Adipose tissue (tissue), 3 donors: ENCODE data around the gene ATP6V1G3. TPM values are rescaled to one million over a fixed set of nuclear protein-coding genes. Genes with fewer than 3 reads are reported as not detected.
"Not testable (repeated sequence)": the region's sequence is repeated elsewhere in the genome, so short reads cannot be mapped to it uniquely, and the experiment has no call there.

Source experiments
- H3K27ac ChIP-seq: one replicate; pipeline ENCODE4 v1.5.1; 2013; ENCODE audit warnings: low read depth, low read length
- WGBS, 3 donors: extraction: QIAGEN DNeasy Blood & Tissue Kit; methylation state at CpG; one replicate each; pipeline ENCODE4 v1.1.7; 2013; 5-methylcytosine and 5-hydroxymethylcytosine counted together
- polyA plus RNA-seq, 3 donors: library from polyadenylated mRNA; stranded (reverse); fragments of 200-250 nt; gene quantifications; one replicate each; pipeline ENCODE4 v1.2.3, GENCODE V29; 2013
- donor health status: healthy with polysubstance abuse.
- donor health status: Bipolar disorder and iron deficiency.
- donor health status: healthy.

ATP6V1G3 gene
- polyA plus RNA-seq, 3 donors, result not detected

DNA sequence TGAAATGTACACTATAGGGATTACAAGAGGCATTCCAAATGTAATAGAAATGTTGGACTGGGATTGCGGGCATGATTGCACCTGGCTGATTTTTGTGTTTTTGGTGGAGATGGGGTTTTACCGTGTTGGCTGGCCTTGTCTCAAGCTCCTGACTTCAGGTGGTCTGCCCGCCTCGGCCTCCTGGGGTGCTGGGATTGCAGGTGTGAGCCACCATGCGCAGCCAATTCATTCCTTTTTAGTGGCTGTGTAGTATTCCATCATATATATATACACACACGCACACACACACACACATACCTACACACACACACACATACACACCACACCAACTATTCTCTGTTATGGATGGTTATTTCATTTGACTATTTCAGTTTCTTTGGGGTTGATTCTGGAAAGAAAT, 4.7 kb upstream of the ATP6V1G3 start:
- WGBS, 3 donors, result 94 to 99% (median 98%) methylated on average over 6 of the region's 6 CpGs
- H3K27ac ChIP-seq, result no peak overlapping the region

DNA sequence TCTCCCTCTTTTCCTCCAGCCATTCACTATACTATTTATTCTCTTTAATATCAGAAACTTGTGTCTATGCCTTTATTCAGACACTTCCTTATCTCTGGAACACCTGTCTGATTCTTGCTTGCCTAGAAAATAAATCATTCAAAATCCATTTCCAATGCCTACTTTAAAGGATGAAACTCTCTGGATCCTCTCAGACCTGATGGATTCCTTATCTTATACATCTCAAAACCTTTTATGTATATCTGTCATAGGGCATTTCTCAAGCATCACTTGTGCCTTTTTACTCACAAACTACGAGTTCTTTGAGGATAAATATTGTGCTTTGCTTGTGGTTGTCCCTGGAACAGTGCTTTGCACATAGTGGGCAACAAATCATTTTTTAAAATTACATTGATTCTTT, 3.8 kb upstream of the ATP6V1G3 start:
- no peak overlapping the region for H3K27ac ChIP-seq
- 55 to 74% (median 61%) methylated on average over 1 of the region's 1 CpG for WGBS, 3 donors

DNA sequence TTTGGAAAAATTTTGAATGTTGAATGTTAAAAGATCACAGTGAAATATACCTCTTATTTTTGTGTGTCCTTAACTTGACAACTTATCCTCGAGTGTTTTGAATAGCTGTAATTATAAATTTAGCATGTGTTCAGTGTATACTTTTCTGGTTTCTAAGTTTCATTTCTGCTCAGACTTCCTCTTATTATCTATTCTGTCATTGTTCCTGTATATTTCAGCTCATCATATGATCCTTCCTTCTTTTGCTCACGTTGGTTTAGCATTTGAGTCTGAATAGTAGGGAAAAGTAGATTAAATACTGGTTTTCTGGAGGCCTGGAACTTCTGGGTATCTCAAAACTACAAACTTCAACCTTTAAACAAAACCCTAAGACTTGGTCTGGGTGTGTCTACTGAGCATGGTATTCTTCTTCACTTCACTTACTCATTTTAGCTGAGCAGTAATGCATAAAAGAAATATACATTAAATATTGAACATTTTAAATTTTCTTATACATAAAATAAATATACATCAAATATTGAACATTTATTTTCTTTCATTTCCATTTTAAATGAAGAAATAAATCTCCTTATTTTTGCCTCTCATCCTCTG, 3.3 kb upstream of the ATP6V1G3 start:
- WGBS, 3 donors, result 35 to 66% (median 49%) methylated on average over 2 of the region's 2 CpGs
- no peak overlapping the region for H3K27ac ChIP-seq

DNA sequence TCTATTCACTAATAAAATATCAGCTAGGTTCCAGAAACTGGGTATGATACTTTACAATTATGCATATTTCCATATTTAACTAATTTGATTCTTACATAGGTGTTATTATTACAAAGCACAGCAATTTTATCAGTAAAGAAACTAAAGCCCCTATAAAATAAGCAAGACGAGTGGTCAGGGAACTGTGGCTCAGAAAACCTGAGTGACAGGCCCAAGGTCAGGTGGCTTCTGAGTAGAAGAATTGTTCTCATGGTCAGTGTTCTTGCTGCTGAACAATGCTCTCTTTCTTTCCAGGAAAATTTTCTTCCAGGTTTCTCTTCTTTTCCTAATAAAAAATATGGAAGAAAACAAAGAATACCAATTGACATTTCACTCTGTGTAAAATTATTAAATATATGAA, 2.2 kb upstream of the ATP6V1G3 start:
- WGBS, 3 donors, result 60 to 91% (median 87%) methylated on average over 1 of the region's 1 CpG
- H3K27ac ChIP-seq, result no peak overlapping the region

DNA sequence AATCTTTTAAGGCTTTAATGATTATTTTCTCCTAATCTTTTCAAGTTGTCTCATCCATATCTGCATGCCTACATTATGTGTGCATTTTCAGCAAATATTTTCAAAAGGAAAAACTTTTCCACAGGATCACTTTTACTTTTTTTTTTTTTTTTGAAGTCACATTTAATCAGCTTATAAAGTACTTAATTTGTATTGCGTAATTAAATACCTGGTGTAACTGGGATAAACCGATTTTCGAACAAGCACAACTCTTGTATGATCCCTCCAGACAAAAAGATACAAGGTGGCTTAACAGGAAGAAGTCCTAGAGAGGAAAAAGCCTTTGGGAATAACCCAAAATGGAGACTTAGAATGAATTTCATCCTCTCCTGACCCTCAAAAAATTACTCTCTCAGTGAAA, 1.3 kb upstream of the ATP6V1G3 start:
- no peak overlapping the region for H3K27ac ChIP-seq
- WGBS, 3 donors, result 94 to 96% (median 94%) methylated on average over 3 of the region's 3 CpGs

DNA sequence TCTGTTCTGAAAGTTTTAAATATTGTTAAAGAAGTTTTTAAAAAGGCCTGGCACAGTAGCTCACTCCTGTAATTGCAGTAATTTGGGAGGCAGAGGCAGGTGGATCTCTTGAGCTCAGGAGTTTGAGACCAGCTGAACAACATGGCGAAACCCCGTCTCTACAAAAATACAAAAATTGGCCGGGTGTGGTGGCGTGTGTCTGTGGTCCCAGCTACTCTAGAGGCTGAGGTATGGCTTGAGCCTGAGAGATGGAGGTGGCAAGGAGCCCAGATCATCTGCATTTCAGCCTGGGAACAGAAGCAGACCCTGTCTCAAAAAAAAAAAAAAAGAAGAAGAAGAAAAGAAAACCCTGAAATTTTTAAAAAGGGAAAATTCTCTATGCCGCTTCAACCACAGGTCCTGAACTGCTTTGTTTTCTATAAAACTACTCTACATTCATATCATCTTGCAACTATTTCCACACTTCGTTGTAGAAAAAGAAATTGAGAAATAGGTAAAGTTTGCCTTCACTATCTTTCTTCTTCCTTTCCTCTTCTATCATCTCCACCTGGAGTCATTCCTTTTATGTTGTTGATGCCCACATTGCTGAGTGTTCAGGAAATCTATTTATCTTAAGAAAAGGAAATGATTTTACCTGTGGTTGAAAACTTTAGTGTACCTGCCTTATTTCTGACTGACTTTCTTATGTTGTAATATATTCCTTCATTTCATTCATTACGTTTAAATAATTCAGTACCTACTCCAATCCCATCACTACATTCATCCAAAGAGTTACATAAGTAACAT, 1.7 kb downstream of the ATP6V1G3 start:
- WGBS, 3 donors, result 88 to 92% (median 91%) methylated on average over 7 of the region's 7 CpGs

DNA sequence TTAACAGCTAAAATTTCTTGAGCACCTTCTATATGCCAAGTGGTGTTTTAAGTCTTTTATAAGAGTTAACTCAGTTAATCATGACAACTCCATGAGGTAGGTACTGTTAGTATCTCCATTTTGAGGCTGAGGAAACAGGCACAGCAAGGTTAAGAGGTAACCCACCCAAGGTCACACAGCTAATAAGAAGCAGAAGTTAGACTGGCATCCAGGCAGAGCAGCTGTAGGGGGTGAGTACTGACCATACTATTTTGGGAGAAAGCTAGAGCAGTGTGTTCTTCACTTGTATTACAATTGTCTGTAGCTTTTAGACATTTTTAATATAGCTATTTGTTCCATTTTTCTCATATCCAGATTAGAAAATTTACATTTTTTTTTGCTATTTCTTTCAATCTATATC, 4.8 kb downstream of the ATP6V1G3 start:
- H3K27ac ChIP-seq, result no peak overlapping the region

More for the DNA sequence above, 1.7 kb downstream of the ATP6V1G3 start:
- no peak overlapping the region for H3K27ac ChIP-seq

DNA sequence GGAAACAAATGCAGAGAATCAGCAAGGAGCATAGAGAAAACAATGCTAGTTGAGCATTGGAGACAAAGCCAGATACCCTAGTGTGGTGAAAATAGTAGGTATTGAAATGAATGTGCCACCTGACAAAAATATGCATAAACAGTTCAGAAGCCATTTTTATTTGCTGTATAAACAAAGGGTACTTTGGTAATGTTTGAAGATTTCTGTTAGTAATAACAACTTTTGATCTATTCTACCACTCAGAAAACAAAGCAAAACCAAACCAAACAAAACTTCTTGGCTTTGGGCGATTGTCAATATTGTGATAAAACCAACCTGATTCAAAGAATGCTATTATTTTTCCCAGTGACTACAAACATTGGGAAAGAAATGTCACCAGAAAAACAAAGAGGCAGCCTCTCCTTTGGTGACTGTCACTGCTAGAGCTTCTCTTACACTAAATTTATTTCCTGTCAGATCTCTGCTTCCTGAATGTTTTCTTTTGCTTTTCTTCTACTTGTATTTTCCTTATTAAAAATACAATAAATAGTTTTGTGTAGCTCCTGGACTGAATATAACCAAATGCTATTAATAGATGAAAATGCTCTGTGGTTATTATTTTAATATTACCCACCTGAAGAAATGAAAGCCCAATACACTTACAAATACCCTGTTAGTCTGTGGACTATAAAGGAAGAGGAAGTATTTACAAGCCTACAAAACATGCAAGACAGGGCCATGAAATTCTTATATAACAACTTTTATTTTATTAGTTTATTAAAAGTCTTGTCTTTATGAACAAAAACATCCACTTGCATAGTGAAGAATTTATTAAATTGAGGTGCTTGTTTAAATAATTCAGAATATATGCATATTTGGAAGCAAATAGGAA, 5.7 kb downstream of the ATP6V1G3 start:
- no peak overlapping the region for H3K27ac ChIP-seq
- 36 to 82% (median 68%) methylated on average over 1 of the region's 1 CpG for WGBS, 3 donors

DNA sequence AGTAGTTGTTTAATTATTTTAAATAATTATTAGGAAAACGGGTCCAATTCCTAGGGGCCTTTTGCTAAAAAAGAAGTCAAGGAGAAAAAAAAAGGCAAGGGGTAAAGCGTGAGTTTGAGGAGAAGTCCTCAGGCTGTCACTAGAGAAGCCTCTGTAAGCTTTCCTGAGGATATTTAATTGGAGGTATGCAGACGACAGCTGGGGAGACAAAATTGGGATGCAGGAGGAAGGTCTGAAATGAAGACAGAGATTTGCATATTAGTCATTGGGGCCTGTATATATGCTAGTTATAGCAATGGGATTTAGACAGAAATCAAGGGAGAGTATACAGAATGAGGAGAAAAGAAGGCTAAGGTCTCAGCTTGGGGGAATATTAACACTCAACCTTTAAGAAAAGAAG, 8.6 kb downstream of the ATP6V1G3 start:
- WGBS, 3 donors, result 89 to 91% (median 89%) methylated on average over 3 of the region's 3 CpGs
- no peak overlapping the region for H3K27ac ChIP-seq

DNA sequence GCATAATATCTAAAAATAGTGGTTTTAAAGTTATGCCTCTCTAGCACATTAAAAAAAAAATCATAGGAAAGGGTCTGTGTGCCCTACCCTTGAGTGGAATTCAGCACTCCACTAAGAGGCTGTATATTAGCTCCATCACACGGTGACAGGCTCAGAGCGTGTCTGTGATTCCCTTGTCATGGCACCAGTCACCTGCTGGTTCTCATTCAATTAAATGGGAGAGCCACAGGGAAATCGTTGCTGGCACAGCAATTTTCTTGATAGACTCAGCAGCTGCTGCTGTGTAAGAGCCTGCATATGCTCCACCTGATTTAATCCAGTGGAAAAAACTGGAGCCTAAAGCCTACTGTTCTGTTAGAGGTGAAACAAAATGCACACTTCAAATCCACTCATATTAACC, 9.5 kb downstream of the ATP6V1G3 start:
- no peak overlapping the region for H3K27ac ChIP-seq
- 56 to 84% (median 81%) methylated on average over 3 of the region's 3 CpGs for WGBS, 3 donors

DNA sequence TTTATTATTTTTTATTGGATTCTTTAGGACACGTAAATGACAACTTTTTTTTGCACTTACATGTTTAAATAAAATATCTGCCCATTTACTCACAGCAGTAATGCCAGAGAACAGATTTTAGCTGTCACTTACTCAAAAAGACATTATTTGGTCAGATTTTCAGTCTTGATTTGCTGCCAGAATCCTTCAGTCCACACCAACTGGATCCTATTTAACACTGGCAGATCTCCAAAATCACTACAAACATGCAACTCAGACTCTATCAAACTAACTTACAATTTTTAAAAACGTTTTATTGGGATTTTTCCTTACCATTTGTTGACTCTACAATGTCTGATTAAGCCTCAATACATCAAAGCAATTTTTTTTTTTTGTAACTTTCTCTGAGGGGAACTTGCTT, 11.1 kb downstream of the ATP6V1G3 start:
- H3K27ac ChIP-seq, result no peak overlapping the region
- 41 to 46% (median 42%) methylated on average over 2 of the region's 2 CpGs for WGBS, 3 donors

DNA sequence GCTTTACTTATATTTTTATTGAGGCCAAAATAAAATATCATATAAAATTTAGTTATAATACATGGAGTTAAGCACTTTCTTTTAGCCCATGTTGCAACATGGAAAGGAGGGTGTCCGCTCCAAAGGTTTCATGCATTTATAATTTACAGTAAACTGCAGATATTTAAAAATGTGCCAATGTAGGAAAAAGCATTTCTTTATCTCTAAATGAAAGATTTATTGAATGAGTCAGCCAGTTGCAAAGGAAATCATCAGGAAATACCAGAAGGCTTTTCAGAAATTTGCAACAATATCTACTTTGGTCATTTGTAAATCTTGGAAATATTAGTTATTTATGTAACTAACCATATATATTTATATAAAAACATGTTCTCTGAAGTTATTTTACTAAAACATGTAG, 12.1 kb downstream of the ATP6V1G3 start:
- WGBS, 3 donors, result 64 to 73% (median 67%) methylated on average over 1 of the region's 1 CpG
- no peak overlapping the region for H3K27ac ChIP-seq

DNA sequence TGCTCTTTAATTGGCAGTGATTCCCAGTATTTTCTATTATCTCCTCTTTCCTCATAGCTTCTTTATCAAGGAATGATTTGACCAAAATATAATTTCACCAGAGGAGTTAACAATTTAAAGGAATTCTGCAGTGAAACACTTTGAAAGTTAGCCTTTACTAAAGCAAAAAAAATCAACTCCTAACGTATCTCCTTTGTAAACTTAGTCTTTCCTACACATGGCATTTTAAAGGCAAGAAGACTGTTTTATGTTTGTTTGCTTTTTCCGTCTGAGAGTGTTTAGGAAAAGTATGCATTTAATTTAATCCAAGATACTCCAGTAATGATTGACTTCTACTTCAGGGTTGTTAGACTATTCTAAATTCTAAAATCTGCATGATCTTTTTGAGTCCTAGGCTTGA, 15.9 kb downstream of the ATP6V1G3 start:
- H3K27ac ChIP-seq, result no peak overlapping the region
- WGBS, 3 donors, result 67 to 84% (median 80%) methylated on average over 2 of the region's 2 CpGs

DNA sequence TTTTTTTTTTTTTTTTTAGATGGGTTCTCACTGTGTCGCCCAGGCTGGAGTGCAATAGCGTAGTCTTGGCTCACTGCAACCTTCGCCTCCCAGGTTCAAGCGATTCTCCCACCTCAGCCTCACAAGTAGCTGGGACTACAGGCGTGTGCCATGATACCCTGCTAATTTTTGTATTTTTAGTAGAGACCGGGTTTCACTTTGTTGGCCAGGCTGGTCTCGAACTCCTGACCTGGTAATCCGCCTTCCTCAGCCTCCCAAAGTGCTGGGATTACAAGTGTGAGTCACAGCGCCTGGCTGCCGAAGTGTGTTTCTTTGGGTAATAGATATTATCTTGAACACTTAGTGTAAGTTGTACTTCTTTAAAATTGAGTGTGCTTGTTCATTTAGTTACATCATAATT, 16.4 kb downstream of the ATP6V1G3 start:
- H3K27ac ChIP-seq, result not testable (repeated sequence)
- WGBS, 3 donors, result 80 to 83% (median 83%) methylated on average over 10 of the region's 10 CpGs

DNA sequence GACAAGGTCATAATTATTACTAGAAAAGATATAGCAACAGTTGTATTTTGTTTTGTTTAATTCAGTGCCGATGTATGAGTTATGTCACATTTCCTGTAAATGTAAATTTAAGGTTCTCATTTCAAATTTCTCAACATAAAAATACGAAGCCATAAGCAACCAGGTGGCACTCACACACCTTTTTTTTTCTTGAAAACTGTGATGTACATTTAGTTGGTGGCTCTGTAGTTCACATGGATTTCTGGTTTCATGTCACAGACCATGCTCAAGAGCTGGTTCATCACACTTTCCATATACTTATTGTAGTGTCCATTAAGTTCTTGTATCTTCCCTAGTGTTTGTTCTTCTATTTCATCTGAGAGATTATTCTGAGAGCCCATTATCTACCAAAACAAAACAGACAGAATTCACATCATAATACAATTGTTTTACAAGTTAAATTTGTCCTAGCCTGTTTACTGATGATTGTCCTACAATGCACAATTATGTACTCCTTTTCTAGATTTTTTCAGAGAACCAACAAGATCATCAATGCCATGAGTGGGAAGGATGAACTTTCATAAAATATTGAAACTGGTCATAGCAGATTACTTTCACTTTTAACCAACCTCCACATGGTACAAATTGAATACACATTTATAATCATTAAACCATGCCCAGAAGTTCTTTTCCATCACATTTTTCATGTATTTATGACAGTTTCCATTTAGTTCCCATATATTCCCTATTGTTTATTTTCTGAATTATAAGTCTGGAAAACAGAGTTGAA, 17.1 kb downstream of the ATP6V1G3 start:
- 45 to 66% (median 56%) methylated on average over 2 of the region's 2 CpGs for WGBS, 3 donors

DNA sequence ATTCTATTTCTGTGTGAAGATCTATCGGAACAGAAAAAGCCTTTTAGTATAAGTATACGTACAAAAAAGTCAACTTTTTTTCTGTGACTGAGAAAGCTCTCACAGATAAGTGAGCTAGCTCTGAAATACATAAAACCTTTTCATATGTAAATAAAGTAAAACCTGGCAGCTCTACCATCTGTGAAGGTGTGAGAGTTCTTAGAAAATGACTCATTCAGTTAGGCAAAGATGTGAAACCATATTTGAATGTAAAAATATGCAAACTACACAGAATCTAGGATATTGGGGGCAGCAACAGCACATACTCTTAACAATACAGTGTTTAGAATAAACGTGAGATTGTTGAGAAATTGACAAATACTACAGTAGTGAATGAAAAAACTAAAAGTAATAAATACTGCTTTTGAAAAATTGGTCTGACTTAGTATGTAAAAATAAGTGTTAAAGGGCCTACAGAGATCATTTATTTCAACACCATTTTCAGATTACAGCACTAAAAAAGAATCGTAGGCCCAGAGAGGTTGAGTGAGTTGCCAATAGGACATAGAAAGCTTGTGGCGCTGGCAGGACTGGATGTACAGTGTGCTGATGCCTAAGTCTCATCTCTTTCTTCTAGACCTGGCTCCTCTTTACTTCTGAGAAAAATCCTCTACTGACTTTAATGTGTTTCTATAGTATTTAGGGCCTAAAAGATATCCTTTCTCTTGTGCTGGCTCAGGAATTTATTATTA, 19.8 kb downstream of the ATP6V1G3 start:
- WGBS, 3 donors, result 69 to 85% (median 81%) methylated on average over 5 of the region's 5 CpGs

More for the DNA sequence above, 17.1 kb downstream of the ATP6V1G3 start:
- no peak overlapping the region for H3K27ac ChIP-seq

DNA sequence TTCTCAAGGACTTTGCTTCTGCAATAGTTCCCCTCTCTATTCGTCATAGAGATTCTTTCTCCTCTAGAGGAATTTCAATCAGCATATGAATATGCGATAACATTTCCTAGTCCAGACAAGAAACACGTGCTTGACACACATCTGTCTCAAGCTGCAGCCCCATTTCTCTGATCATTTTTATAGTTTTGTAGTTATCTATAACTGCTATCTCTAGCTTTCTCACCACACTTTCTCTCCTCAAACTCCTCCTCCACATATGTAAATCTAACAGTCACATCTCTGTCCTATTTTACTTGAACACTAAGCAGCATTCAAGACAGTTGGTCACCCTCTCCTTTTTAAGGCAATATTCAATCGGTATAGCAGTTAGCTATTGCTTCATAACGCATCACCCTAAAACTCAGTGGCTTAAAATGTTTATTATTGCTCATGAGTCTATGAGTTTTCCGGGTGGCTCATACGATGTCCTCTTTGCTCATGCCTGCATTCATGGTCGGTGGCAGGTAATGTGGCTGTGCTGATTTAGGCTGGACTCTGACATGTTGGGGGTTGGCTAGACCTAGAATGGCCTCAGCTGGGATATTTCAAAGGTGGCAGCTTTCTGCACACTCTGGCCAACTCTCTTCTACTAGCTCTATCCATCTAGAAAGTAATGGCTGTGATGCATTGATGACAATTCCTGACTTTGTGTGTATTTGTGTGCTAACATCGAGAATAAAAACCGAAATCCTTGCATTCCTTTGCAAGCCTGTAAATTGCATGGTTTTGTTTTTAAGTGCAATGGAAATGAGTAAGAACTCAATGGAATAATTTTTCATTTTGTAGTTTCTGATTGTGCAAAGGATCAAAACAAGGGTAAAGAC, 20.6 kb downstream of the ATP6V1G3 start:
- no peak overlapping the region for H3K27ac ChIP-seq
- WGBS, 3 donors, result 83 to 87% (median 86%) methylated on average over 10 of the region's 10 CpGs

More for the DNA sequence above, 19.8 kb downstream of the ATP6V1G3 start:
- H3K27ac ChIP-seq, result no peak overlapping the region
